ENCODE data around the gene GSDMA.

GSDMA gene

DNA sequence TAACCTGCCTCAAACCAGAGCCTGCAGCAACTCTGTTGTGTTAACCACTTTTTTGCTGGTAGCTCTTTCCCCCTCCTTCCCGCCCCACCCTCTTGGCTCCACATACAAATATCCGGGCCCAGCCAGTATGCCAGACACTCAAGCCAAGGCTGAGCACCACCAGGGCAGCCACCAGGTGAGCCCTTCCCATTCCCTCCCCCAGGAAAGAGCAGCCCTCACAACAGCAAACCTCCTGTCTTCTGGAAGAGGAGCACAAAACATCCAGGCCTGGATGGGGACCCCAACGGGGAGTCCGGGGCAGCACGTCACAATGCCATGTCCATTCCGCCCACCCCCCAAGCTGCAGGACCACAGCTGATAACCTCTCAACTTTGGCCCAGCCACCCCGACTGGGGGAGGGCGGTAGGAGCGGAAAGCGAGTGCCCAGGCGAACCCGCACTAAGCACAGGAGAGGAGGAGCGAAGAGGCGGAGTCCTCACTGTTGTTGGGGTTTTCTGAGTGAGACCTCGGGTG, 36.2 kb upstream of the GSDMA start:
- no peaks in the 10 kb centered on the region for H3K9me3 ChIP-seq (ENCODE audit: control insufficient read depth, insufficient read depth, low read depth, low read length)
- H3K27ac ChIP-seq (ENCODE audit: extremely low read depth, low read depth, low read length): peak overlapping the region; percentile 84; the same call in 1 of the 2 replicates
- H3K4me1 ChIP-seq (ENCODE audit: control insufficient read depth, insufficient read depth, low read length): peaks cover 18% of the 10 kb centered on the region
- TF ChIP-seq, protein P1, sequence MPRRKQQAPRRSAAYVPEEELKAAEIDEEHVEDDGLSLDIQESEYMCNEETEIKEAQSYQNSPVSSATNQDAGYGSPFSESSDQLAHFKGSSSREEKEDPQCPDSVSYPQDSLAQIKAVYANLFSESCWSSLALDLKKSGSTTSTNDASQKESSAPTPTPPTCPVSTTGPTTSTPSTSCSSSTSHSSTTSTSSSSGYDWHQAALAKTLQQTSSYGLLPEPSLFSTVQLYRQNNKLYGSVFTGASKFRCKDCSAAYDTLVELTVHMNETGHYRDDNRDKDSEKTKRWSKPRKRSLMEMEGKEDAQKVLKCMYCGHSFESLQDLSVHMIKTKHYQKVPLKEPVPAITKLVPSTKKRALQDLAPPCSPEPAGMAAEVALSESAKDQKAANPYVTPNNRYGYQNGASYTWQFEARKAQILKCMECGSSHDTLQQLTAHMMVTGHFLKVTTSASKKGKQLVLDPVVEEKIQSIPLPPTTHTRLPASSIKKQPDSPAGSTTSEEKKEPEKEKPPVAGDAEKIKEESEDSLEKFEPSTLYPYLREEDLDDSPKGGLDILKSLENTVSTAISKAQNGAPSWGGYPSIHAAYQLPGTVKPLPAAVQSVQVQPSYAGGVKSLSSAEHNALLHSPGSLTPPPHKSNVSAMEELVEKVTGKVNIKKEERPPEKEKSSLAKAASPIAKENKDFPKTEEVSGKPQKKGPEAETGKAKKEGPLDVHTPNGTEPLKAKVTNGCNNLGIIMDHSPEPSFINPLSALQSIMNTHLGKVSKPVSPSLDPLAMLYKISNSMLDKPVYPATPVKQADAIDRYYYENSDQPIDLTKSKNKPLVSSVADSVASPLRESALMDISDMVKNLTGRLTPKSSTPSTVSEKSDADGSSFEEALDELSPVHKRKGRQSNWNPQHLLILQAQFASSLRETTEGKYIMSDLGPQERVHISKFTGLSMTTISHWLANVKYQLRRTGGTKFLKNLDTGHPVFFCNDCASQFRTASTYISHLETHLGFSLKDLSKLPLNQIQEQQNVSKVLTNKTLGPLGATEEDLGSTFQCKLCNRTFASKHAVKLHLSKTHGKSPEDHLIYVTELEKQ (tag by site-specific recombination; IDR thresholded peaks at IDR 0.05; ENCODE audit: borderline replicate concordance): no peak
- TF ChIP-seq PRDM6 (tag by site-specific recombination; IDR thresholded peaks at IDR 0.05): no peak
- no peak for TF ChIP-seq ZNF433 (tag by site-specific recombination; IDR thresholded peaks at IDR 0.05; ENCODE audit: low read depth)
- 0 out of 2 replicates have a peak, but pooled peaks have one; percentile 31 for TF ChIP-seq BCL11B (tag by site-specific recombination; IDR thresholded peaks at IDR 0.05; ENCODE audit: low read depth)
- TF ChIP-seq PATZ1 (tag by site-specific recombination; IDR thresholded peaks at IDR 0.05): 0 out of 2 replicates have a peak, but pooled peaks have one; percentile 9
- no peak for TF ChIP-seq ZNF623 (tag by site-specific recombination; IDR thresholded peaks at IDR 0.05)
- no peak for TF ChIP-seq BCL11A (tag by site-specific recombination; IDR thresholded peaks at IDR 0.05; ENCODE audit: low read depth)
- no peak for TF ChIP-seq SCRT1 (tag by site-specific recombination; IDR thresholded peaks at IDR 0.05; ENCODE audit: borderline replicate concordance)
- peak; percentile 94 for TF ChIP-seq ZNF548 (tag by site-specific recombination; IDR thresholded peaks at IDR 0.05)
- no peak for TF ChIP-seq ZBTB11 (tag by site-specific recombination; conservative IDR thresholded peaks at IDR 0.05; ENCODE audit: low read depth)
- peak; percentile 40; the same call in 1 of the 2 replicates for TF ChIP-seq SP2 (tag by site-specific recombination; IDR thresholded peaks at IDR 0.05)
- no peak for TF ChIP-seq ZNF776 (tag by site-specific recombination; IDR thresholded peaks at IDR 0.05; ENCODE audit: borderline replicate concordance)
- TF ChIP-seq REPIN1 (tag by site-specific recombination; IDR thresholded peaks at IDR 0.05; ENCODE audit: low read depth): no peak
- TF ChIP-seq ZNF132 (tag by site-specific recombination; IDR thresholded peaks at IDR 0.05; ENCODE audit: borderline replicate concordance): no peak
- no peak for TF ChIP-seq ZNF138 (tag by site-specific recombination; IDR thresholded peaks at IDR 0.05; ENCODE audit: borderline replicate concordance)
- no peak for TF ChIP-seq ZNF311 (tag by site-specific recombination; IDR thresholded peaks at IDR 0.05; ENCODE audit: borderline replicate concordance)
- no peak for TF ChIP-seq ZNF133 (tag by site-specific recombination; IDR thresholded peaks at IDR 0.05)
- TF ChIP-seq GLIS1 (tag by site-specific recombination; IDR thresholded peaks at IDR 0.05): no peak
- TF ChIP-seq ZNF341 (tag by site-specific recombination; IDR thresholded peaks at IDR 0.05; ENCODE audit: low read depth): peak; percentile 92
- TF ChIP-seq ZNF600 (tag by site-specific recombination; IDR thresholded peaks at IDR 0.05): peak; percentile 42; the same call in 1 of the 2 replicates
- no peak for TF ChIP-seq ZNF239 (tag by site-specific recombination; IDR thresholded peaks at IDR 0.05)
- ChIA-PET CTCF (interaction anchor here (0.6 to 1.6 kb wide), 4 partner anchors 11 to 868 kb away, joined by 3 to 8 read pairs (median 5); no protein-coding TSS in a partner anchor), POLR2A (interaction anchor here (0.6 to 2.2 kb wide), 9 partner anchors 8 to 227 kb away, joined by 3 to 14 read pairs (median 4); partner anchors contain the start of genes ERBB2, GSDMB and PSMD3)
- peak overlapping the region; percentile 92 for H3K4me3 ChIP-seq (ENCODE audit: low read depth, low read length)
- H3K36me3 ChIP-seq (ENCODE audit: control insufficient read depth in 2 of 2, insufficient read depth in 1 of 2, low read length in 2 of 2): peaks cover 12 to 27% of the 10 kb centered on the region in 2 experiments; a peak in 2 of 3 replicates
